K562 (cell line): Measurements from ENCODE around the gene PLEK2. TPM values are rescaled to one million over a fixed set of nuclear protein-coding genes. Genes with fewer than 3 reads are reported as not detected.

Experiments used
- ATAC-seq: fragments of 200-7000 bp; cut with Tn5 transposase; 3 replicates; pipeline ENCODE4 v1.9.1; 2020; ENCODE audit warnings: moderate library complexity
- BruUV-seq: library from RNA; stranded (reverse); fragments of 400-500 nt; replicated peaks from 2 replicates; lab custom pipeline; 2021; lab: Mats Ljungman, UMichigan
- CTCF ChIA-PET: fragments of 300-600 bp; formaldehyde crosslinking; extraction: SDS; loops from one replicate; lab custom pipeline; 2021; ENCODE audit warnings: low intra/inter-chr PET ratio; lab: Yijun Ruan, JAX
- POLR2A ChIA-PET: fragments of 300-600, 350-650 bp; sonication (Branson Sonifier 250); formaldehyde crosslinking; extraction: SDS; loops from one replicate; lab custom pipeline; 2021; ENCODE audit warnings: antibody characterized with exemption, inconsistent platforms; lab: Yijun Ruan, JAX
- DNase-seq, 4 experiments: peaks; one replicate each; pipeline versions ENCODE4 v3.0.0 to v3.0.0-alpha.2; 2011 to 2018; ENCODE audit warnings: low spot score in 3 of 4, mixed read lengths in 3 of 4; ENCODE audit errors: extremely low read depth in 1 of 4
- FAIRE-seq: peaks from 2 replicates; lab custom pipeline; 2011; peaks lifted over from hg19 to GRCh38; lab: Jason Lieb, UNC
- H2AFZ ChIP-seq: 2 replicates; pipeline ENCODE4 v1.6.0; 2011; ENCODE audit warnings: low read depth, low read length, control low read depth, inconsistent platforms
- H3K27ac ChIP-seq: fragments of 200-600 bp; 3 replicates; pipeline ENCODE4 v1.8.0; 2011; ENCODE audit warnings: low read depth, mild to moderate bottlenecking, control low read depth, inconsistent platforms, low read length, moderate library complexity, mixed read lengths; ENCODE audit errors: extremely low read depth
- H3K27me3 ChIP-seq, 2 experiments: fragments of 300-600 bp in 1 of 2; 2 replicates in 1 of 2; 3 replicates in 1 of 2; pipeline versions ENCODE4 v1.6.0 to v1.8.0; 2011; ENCODE audit warnings: inconsistent platforms in 2 of 2, low read length in 2 of 2, mild to moderate bottlenecking in 1 of 2, mixed read lengths in 1 of 2, moderate library complexity in 1 of 2; ENCODE audit not compliant: control insufficient read depth in 2 of 2, insufficient read depth in 2 of 2
- H3K36me3 ChIP-seq: fragments of 300-600 bp; 3 replicates; pipeline ENCODE4 v1.8.0; 2011; ENCODE audit warnings: mild to moderate bottlenecking, low read length, inconsistent platforms; ENCODE audit not compliant: control insufficient read depth, insufficient read depth
- H3K4me1 ChIP-seq, 2 experiments: fragments of 200-600 bp in 1 of 2; replicated peaks in 1 of 2; 2 replicates in 1 of 2; 3 replicates in 1 of 2; pipeline versions ENCODE4 v1.5.1 to v1.8.0; 2011; ENCODE audit warnings: inconsistent platforms in 2 of 2, low read length in 2 of 2, mild to moderate bottlenecking in 1 of 2, mixed read lengths in 1 of 2, moderate library complexity in 1 of 2; ENCODE audit not compliant: control insufficient read depth in 2 of 2, insufficient read depth in 2 of 2
- H3K4me2 ChIP-seq: 2 replicates; pipeline ENCODE4 v1.6.1; 2011; ENCODE audit warnings: low read length, control low read depth, inconsistent platforms, mixed read lengths; ENCODE audit not compliant: insufficient read depth
- H3K4me3 ChIP-seq: fragments of 200-600 bp; sonication (generic), shearing (Covaris generic); 2 replicates; pipeline ENCODE4 v1.5.1; 2016; ENCODE audit warnings: control low read depth, inconsistent platforms
- H3K79me2 ChIP-seq: fragments of 200-600 bp; 3 replicates; pipeline ENCODE4 v1.8.0; 2011; ENCODE audit warnings: low read length, inconsistent platforms; ENCODE audit not compliant: control insufficient read depth, insufficient read depth
- H3K9ac ChIP-seq, 2 experiments: 2 replicates each; pipeline versions ENCODE4 v1.6.0 to v1.6.1; 2011; ENCODE audit warnings: low read depth in 2 of 2, low read length in 2 of 2, control low read depth in 1 of 2, inconsistent platforms in 1 of 2, mild to moderate bottlenecking in 1 of 2, mixed read lengths in 1 of 2; ENCODE audit not compliant: insufficient read depth in 1 of 2
- H3K9me1 ChIP-seq: one replicate; pipeline ENCODE4 v1.6.0; 2011; ENCODE audit warnings: inconsistent platforms, mild to moderate bottlenecking, low read length, moderate library complexity; ENCODE audit not compliant: control insufficient read depth, insufficient read depth
- H3K9me3 ChIP-seq: replicated peaks from 2 replicates; pipeline ENCODE4 v1.5.1; 2011; ENCODE audit warnings: low read depth, low read length, inconsistent platforms; ENCODE audit not compliant: control insufficient read depth, insufficient read depth
- H4K20me1 ChIP-seq: replicated peaks from 2 replicates; pipeline ENCODE4 v1.6.1; 2011; ENCODE audit warnings: low read length, inconsistent platforms, mixed read lengths; ENCODE audit not compliant: control insufficient read depth, insufficient read depth
- ARNT ChIP-seq, 2 experiments: fragments of 450-650 bp; IDR thresholded peaks; 2 replicates each; pipeline ENCODE4 v1.6.1; 2016; ENCODE audit warnings: mild to moderate bottlenecking in 1 of 2
- FOS ChIP-seq: IDR thresholded peaks from 3 replicates; pipeline ENCODE4 v1.6.1; 2011; ENCODE audit not compliant: insufficient read length; ENCODE audit errors: extremely low read depth
- GTF2A2 ChIP-seq: IDR thresholded peaks from 2 replicates; pipeline ENCODE4 v1.6.1; 2016; ENCODE audit warnings: mild to moderate bottlenecking, missing genetic modification characterization, missing compliant biosample characterization
- GTF2F1 ChIP-seq: IDR thresholded peaks from 2 replicates; pipeline ENCODE4 v1.6.1; 2011; ENCODE audit warnings: low read depth, low read length, improper control_type of control experiment
- ILK ChIP-seq: fragments of 450-650 bp; IDR thresholded peaks from 2 replicates; pipeline ENCODE4 v1.6.1; 2016; ENCODE audit warnings: missing genetic modification characterization, low read depth, mild to moderate bottlenecking, missing compliant biosample characterization, moderate library complexity, borderline replicate concordance
- NFYB ChIP-seq: IDR thresholded peaks from 2 replicates; pipeline ENCODE4 v1.6.1; 2011; ENCODE audit warnings: mild to moderate bottlenecking, moderate library complexity; ENCODE audit not compliant: insufficient read length; ENCODE audit errors: extremely low read depth
- PTRF ChIP-seq: fragments of 450-650 bp; IDR thresholded peaks from 2 replicates; pipeline ENCODE4 v1.6.1; 2016; ENCODE audit warnings: mild to moderate bottlenecking, missing genetic modification characterization, missing compliant biosample characterization
- SRSF3 ChIP-seq: fragments of 200-400 bp; formaldehyde crosslinking; IDR thresholded peaks from 2 replicates; pipeline ENCODE4 v1.6.1; 2016; ENCODE audit warnings: mild to moderate bottlenecking, low read length, moderate library complexity; ENCODE audit not compliant: insufficient read depth
- ZNF134 ChIP-seq: fragments of 250-450 bp; sonication (Bioruptor Pico); conservative IDR thresholded peaks from 2 replicates; pipeline ENCODE4 v1.4.0; 2020
- ZNF740 ChIP-seq, 3 experiments: fragments of 200-800 bp in 1 of 3; sonication (Bioruptor generic) in 1 of 3; sonication (generic) in 1 of 3; formaldehyde crosslinking in 1 of 3; IDR thresholded peaks; 2 replicates each; pipeline versions ENCODE4 v1.6.1 to v1.8.0; 2016 to 2022; ENCODE audit warnings: mild to moderate bottlenecking in 2 of 3, missing compliant biosample characterization in 2 of 3, missing genetic modification characterization in 2 of 3, missing genetic modification reagents in 1 of 3
- WGBS: fragments of 100-300 bp; shearing (Covaris generic); methylation state at CpG from one replicate; pipeline ENCODE4 v1.1.6; 2016; ENCODE audit warnings: low coverage, mixed read lengths; ENCODE audit not compliant: insufficient coverage; ENCODE audit errors: missing lambda C conversion rate; 5-methylcytosine and 5-hydroxymethylcytosine counted together
- in situ Hi-C: fragments of 300-500 bp; cut with MboI; formaldehyde crosslinking; loops from 4 replicates; pipeline ENCODE4 v1.15.0; 2018; ENCODE audit warnings: inconsistent platforms, mixed read lengths
- intact Hi-C: fragments of 100-400 bp; cut with micrococcal nuclease; formaldehyde crosslinking; loops from 2 replicates; pipeline ENCODE4 v1.14.2; 2022
- polyA plus RNA-seq, 8 experiments: library from polyadenylated mRNA; depleted of rRNA in 4 of 8; stranded (reverse) in 5 of 8; unstranded in 3 of 8; fragments of >200 nt; fragmentation: Nextera tagmentation in 2 of 8; fragmentation: Illumina TruSeq in 1 of 8; extraction: Ambion mirVana in 2 of 8; extraction: Trizol in 1 of 8; gene quantifications; 2 replicates each; pipeline versions ENCODE4 v1.2.1 to v1.2.3, GENCODE V29; 2011 to 2014; ENCODE audit warnings: inconsistent platforms in 1 of 8, missing spikeins in 1 of 8
- total RNA-seq, 7 experiments: library from RNA; depleted of rRNA in 6 of 7; stranded (reverse); fragments of >200 nt in 6 of 7; fragmentation: Illumina TruSeq in 2 of 7; extraction: Trizol in 2 of 7; gene quantifications; 2 replicates each; pipeline versions ENCODE4 v1.2.1 to v1.2.3, GENCODE V29; 2011 to 2021; ENCODE audit warnings: low replicate concordance in 1 of 7
- TF ChIP-seq, protein P1 (sequence below), 2 experiments: fragments of 450-650 bp in 1 of 2; sonication (generic) in 1 of 2; formaldehyde crosslinking in 1 of 2; IDR thresholded peaks in 1 of 2; conservative IDR thresholded peaks in 1 of 2; 2 replicates each; pipeline versions ENCODE4 v1.6.1 to v1.8.1; 2016 to 2023; ENCODE audit warnings: mild to moderate bottlenecking in 2 of 2, moderate library complexity in 2 of 2, inconsistent platforms in 1 of 2, missing genetic modification reagents in 1 of 2
- TF ChIP-seq, protein P2 (sequence below), 2 experiments: fragments of 450-650 bp; IDR thresholded peaks; 2 replicates each; pipeline ENCODE4 v1.6.1; 2018; ENCODE audit warnings: mild to moderate bottlenecking in 2 of 2, low read depth in 1 of 2; ENCODE audit not compliant: partially characterized antibody in 2 of 2
- TF ChIP-seq, protein P3 (sequence below): fragments of 250-450 bp; sonication (Bioruptor Pico); IDR thresholded peaks from 2 replicates; pipeline ENCODE4 v1.4.0; 2020; ENCODE audit warnings: mild to moderate bottlenecking, moderate library complexity, borderline replicate concordance

PLEK2 gene
- total and polyA plus RNA-seq, 9 of the 15 experiments (the other 6 are each of a cell fraction or from before 2014, with no cell fraction given), result not detected

GRCh38 chr14:67459336-67459735 lies 47.4 kb upstream of the PLEK2 start:
- Histone ChIP-seq H3K9me3 (no peaks in the 10 kb centered on the region), H4K20me1 (no peaks in the 10 kb centered on the region), H3K4me1 (no peaks in the 10 kb centered on the region; a peak in 1 of 5 replicates), H3K9ac (no peak overlapping the region), H2AFZ (no peak overlapping the region), H3K4me3 (no peak overlapping the region), H3K79me2 (no peaks in the 10 kb centered on the region), H3K36me3 (no peaks in the 10 kb centered on the region), H3K9me1 (no peaks in the 10 kb centered on the region), H3K4me2 (no peak overlapping the region), H3K27ac (no peak overlapping the region), H3K27me3 (peaks cover 0 to 18% of the 10 kb centered on the region in 2 experiments; a peak in 3 of 5 replicates)
- no peak for ATAC-seq
- 3% methylated on average over 5 of the region's 5 CpGs for WGBS
- DNase-seq, result no peak
- CTCF ChIA-PET, result no interaction called here
- POLR2A ChIA-PET, result interaction anchor here (0.7 to 0.9 kb wide), 3 partner anchors 12 to 100 kb away, joined by 3 read pairs; partner anchors contain the start of gene ATP6V1D
- BruUV-seq, result no TSS peak
- intact Hi-C loops, result no loop called here
- in situ Hi-C loops, result no loop called here
- no peak for FAIRE-seq
- TF ChIP-seq ILK (tag) (no peak), ZNF740 (CRISPR knock-in tag; IDR thresholded peaks at IDR 0.05) (no peak), ZNF740 (tag; IDR thresholded peaks at IDR 0.05) (no peak), NFYB (no peak), SRSF3 (no peak), FOS (no peak), GTF2F1 (no peak), ARNT (IDR thresholded peaks at IDR 0.05) (no peak), GTF2A2 (no peak), PTRF (tag) (no peak), ZNF134 (CRISPR knock-in tag) (no peak)
- TF ChIP-seq, protein P1, sequence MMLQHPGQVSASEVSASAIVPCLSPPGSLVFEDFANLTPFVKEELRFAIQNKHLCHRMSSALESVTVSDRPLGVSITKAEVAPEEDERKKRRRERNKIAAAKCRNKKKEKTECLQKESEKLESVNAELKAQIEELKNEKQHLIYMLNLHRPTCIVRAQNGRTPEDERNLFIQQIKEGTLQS (IDR thresholded peaks at IDR 0.05), result no peak
- TF ChIP-seq, protein P1 (CRISPR knock-in tag; conservative IDR thresholded peaks at IDR 0.05), result no peak
- TF ChIP-seq, protein P2, sequence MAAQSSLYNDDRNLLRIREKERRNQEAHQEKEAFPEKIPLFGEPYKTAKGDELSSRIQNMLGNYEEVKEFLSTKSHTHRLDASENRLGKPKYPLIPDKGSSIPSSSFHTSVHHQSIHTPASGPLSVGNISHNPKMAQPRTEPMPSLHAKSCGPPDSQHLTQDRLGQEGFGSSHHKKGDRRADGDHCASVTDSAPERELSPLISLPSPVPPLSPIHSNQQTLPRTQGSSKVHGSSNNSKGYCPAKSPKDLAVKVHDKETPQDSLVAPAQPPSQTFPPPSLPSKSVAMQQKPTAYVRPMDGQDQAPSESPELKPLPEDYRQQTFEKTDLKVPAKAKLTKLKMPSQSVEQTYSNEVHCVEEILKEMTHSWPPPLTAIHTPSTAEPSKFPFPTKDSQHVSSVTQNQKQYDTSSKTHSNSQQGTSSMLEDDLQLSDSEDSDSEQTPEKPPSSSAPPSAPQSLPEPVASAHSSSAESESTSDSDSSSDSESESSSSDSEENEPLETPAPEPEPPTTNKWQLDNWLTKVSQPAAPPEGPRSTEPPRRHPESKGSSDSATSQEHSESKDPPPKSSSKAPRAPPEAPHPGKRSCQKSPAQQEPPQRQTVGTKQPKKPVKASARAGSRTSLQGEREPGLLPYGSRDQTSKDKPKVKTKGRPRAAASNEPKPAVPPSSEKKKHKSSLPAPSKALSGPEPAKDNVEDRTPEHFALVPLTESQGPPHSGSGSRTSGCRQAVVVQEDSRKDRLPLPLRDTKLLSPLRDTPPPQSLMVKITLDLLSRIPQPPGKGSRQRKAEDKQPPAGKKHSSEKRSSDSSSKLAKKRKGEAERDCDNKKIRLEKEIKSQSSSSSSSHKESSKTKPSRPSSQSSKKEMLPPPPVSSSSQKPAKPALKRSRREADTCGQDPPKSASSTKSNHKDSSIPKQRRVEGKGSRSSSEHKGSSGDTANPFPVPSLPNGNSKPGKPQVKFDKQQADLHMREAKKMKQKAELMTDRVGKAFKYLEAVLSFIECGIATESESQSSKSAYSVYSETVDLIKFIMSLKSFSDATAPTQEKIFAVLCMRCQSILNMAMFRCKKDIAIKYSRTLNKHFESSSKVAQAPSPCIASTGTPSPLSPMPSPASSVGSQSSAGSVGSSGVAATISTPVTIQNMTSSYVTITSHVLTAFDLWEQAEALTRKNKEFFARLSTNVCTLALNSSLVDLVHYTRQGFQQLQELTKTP (IDR thresholded peaks at IDR 0.05; ENCODE audit: low read depth in 1 of 2, partially characterized antibody in 2 of 2), result no peak
- TF ChIP-seq, protein P3, sequence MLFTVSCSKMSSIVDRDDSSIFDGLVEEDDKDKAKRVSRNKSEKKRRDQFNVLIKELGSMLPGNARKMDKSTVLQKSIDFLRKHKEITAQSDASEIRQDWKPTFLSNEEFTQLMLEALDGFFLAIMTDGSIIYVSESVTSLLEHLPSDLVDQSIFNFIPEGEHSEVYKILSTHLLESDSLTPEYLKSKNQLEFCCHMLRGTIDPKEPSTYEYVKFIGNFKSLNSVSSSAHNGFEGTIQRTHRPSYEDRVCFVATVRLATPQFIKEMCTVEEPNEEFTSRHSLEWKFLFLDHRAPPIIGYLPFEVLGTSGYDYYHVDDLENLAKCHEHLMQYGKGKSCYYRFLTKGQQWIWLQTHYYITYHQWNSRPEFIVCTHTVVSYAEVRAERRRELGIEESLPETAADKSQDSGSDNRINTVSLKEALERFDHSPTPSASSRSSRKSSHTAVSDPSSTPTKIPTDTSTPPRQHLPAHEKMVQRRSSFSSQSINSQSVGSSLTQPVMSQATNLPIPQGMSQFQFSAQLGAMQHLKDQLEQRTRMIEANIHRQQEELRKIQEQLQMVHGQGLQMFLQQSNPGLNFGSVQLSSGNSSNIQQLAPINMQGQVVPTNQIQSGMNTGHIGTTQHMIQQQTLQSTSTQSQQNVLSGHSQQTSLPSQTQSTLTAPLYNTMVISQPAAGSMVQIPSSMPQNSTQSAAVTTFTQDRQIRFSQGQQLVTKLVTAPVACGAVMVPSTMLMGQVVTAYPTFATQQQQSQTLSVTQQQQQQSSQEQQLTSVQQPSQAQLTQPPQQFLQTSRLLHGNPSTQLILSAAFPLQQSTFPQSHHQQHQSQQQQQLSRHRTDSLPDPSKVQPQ, result no peak
